IPS DF 4.7 (cell line): ENCODE results near the gene THAP2.

Experiments
- DNase-seq: peaks from one replicate; pipeline ENCODE4 v3.0.0-alpha.2; 2013; ENCODE audit warnings: low spot score; ENCODE audit errors: extremely low read depth

Gene THAP2

DNA sequence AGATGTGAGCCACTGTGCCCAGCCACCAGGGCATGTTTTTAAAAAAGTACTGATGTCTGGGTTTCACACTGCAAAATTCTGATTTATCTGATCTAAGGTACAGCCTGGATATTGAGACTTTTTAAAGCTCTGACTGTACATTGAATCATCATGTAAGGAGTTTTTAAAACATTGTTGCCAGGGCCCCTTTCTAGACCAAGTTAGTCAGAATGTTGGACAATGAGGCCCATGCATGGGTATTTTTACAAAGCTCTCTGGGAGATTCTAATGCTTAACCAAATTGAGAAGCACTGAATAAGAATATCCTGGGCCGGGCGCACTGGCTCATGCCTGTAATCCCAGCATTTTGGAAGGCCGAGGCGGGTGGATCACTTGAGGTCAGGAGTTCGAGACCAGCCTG, 38.5 kb downstream of the THAP2 start:
- no peak for DNase-seq

DNA sequence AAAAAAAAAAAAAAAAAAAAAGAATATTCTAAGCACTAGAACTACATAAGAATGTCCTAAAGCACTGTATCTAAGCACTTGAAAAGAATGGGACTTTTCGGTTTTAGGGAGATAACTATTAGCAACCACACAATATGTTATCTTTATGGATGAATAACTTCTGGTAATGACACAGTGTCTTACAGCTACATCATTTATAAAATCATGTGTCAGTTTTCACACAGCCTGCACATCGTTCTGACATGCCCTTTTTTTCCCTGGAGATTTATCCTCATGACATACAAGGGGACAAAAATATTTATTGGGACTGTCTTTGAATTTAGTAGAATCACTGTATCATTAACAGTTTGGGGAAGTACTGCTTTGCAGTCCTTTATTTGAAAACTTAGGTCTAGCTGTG, 39.1 kb downstream of the THAP2 start:
- DNase-seq = no peak

DNA sequence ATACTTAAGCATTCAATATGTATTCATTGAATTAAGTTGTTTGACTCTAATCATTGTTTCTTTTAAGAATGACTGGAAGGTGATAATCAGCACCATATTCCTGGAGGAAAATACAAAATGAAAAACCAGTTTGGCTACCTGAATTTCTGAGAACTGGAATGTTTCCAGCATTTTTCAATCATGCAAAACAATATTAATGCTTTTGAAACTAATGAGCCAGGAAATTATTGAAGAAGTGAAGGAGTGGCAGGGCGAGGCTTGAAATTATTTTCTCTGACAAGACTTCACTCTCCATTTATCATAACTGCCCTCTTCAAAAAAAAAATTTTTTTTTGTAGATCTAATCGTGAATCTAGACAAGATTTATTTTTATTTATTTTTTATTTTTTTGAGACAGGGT, 40.8 kb downstream of the THAP2 start:
- DNase-seq = no peak

DNA sequence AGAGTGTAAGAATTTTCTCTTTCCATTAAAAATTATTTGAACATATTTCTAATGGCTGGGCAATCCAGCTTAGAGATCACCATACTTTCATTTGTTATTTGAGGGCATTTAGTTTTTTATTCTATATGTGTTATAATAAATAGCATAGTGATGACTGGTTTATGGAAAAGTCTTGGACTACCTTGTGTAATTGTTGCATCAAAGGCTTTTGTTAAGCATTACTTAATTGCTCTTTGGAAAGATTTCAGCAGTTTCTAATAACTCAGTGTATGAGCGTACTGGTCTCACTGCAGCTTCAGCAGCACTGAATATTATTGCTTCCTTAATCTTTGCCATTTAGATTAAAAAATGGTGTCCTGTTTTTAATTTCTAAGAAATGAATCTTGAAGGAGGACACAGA, 44.6 kb downstream of the THAP2 start:
- no peak for DNase-seq

DNA sequence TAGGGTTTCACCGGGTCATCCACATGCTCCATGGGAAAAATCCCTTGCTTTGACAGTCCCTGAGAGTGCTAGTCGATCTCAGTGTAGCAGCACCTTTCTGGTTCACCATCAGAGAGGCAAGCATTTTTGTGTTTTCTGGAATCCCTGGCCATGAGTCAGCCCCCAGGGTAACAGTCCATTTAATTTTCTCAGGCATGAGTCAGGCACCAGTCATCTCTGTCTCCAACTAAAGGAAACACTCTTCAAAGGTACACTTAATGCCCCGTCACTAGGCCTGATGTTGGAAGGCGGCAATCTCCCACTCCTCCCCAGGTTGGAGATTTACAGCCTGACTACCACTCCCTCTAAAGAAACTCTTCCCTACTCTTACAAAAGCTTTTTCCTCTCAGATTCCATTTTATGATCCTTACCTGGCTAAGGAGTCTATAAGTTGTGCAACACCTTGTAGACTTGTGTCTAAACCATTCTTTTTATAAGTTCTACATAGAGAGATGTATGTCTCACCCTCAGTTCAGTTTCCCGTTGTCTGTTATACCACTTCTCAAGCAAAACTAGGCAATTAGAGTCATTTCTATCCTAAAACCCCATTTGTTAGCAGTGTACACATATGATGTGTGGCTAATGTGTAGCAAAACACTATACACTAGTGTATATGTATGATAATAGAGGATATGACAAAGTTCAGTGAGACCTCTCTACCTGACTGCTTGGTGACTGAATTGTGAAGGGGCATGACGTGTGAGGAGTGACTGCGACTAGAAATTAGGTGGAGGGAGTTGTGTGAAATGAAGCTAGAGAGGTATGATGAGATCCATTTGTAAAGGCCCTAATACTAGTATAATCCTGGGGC, 46.4 kb downstream of the THAP2 start:
- no peak for DNase-seq

DNA sequence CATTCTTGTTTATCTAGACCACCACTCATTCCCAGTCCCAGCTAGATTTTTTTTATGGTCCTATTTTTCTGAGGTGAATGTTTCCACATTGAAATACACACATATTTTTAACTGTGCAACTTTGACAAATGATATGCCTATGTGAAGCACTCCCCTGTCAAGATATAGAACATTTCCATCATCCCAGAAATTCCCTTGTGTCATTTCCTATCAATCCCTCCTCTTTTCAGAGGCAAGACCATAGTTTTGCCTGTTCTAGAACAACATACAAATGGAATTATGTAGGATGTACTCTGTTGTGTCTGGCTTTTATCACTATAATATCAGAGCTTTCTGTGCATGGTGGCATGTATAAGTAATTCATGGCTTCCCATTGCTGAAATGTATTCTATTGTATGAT, 54.5 kb downstream of the THAP2 start:
- no peak for DNase-seq

DNA sequence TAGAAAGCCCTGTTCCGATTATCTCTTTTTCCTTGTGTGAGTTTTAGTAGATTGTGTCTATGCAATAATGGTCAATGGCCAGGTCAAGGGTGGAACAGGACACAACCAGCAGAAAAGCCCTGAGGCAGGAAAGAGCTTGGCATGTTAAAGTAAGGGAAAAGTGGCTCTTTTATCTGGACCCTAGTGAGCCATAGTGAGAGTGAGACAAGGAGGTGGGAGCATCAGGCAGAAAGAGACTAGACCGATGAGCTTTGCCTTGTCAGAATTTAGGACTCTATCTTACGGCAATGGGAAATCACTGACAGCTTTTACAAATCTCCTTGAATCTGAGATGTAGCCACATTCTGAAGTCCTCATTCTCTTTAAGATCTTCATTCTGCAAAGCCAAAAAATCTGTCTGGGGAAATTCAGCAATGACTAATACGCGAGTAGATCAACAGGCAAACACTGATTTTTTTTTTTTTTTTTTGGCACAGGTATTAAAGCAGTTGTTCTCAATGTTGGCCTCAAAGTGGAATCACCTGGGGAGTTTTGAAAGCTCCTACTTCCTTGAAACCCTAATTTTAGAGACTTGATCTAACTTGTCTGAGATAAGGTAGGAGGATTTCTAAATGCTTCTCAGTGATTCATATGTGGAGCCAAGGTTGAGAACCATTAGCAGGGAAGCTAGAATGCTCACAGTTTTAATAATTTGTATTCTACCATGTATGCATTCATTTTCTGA, 55.7 kb downstream of the THAP2 start:
- no peak for DNase-seq

DNA sequence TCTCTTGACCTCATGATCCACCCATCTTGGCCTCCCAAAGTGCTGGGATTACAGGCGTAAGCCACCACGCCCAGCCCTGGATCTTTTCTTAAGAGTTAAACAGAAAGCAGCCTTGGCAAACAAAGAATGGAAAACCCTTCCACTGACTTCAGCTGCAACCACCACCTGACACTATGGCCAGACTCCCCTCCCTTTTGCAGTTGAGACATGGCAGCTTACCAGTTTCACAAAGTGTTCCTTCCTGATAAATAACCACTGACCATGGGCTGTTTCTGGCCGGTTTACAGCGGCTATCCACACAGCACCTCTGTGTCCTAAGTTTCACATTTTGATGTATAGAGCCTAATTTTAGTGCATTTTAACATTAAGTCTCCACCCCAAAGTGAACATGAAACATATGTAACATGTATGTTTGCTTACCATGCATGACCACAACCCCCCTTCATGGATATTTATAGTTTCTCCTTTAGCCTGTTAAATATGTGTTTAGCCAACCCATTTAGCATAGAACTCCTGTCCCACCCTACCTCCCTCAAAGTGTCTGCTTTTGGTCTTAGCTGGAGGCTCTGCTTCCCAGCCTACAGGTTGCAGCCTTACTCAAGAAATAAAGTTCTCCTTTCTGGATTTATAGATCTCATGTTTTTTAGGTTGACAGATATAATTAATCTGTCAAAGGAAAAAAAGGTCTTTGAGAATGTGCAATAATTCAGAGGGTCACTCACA, 57.8 kb downstream of the THAP2 start:
- DNase-seq = no peak

DNA sequence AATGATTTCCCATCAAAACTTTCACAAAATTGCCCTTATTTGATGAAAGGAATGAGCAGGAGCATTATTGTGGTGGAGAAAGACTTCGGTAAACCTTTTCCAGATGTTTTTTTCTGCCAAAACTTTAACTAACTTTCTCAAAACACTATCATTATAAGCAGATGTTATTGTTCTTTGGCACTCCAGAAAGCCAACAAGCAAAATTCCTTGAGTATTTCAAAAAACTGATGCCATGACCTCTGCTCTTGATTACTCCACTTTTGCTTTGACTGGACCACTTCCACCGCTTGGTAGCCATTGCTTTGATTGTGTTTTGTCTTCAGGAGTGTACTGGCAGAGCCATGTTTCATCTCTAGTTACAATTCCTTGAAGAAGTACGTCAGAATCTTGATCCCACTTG, 60.9 kb downstream of the THAP2 start:
- no peak for DNase-seq

DNA sequence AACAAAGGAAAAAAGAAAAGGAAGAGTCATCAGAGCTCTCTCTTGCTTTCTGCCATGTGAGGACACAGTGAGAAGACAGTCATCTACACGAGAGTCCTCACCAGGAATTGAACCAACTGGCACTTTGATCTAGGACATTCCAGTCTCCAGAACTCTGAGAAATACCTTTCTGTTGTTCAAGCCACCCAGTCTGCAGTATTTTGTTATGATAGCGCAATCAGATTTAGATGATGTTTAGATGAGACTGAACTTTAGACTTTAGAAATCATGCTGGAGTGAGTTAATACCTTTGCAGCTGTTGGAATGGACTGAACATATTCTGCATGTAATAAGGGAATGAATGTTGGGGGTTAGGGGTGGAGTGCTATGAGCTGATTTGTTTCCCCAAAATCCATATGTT, 62.4 kb downstream of the THAP2 start:
- DNase-seq = no peak

DNA sequence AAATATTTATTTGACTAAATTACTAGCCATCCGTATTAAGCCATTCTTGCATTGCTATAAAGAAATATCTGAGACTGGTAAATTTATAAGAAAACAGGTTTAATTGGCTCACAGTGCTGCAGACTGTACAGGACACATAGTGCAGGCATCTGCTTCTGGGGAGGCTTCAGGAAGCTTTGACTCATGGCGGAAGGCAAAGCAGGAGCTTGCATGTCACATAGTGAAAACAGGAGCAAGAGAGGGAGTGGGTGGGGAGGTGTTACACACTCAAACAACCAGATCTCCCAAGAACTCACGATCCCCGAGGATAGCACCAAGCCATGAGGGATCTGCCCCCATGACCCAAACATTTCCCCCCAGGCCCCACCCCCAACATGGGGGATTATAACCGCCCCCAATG, 63.9 kb downstream of the THAP2 start:
- no peak for DNase-seq
